Progenitor cell of endocrine pancreas (in vitro differentiated cells): ENCODE measurements around the gene SCARF2. TPM values are rescaled to one million over a fixed set of nuclear protein-coding genes. Genes with fewer than 3 reads are reported as not detected.
"Not testable (repeated sequence)": the region's sequence is repeated elsewhere in the genome, so short reads cannot be mapped to it uniquely, and the experiment has no call there.

Source experiments
- DNase-seq: peaks from one replicate; pipeline ENCODE4 v3.0.0; 2021; ENCODE audit warnings: low spot score; ENCODE audit not compliant: unreplicated experiment
- H3K27ac Mint-ChIP-seq: 2 replicates; pipeline ENCODE4 v1.8.0; 2021; ENCODE audit warnings: mild to moderate bottlenecking, moderate library complexity, mixed read lengths
- H3K27me3 Mint-ChIP-seq: 2 replicates; pipeline ENCODE4 v1.8.0; 2021; ENCODE audit warnings: mixed read lengths
- H3K36me3 Mint-ChIP-seq: 2 replicates; pipeline ENCODE4 v1.8.0; 2022; ENCODE audit warnings: mixed read lengths; ENCODE audit not compliant: insufficient read depth
- H3K4me1 Mint-ChIP-seq: 2 replicates; pipeline ENCODE4 v1.8.0; 2021; ENCODE audit warnings: low read depth, mixed read lengths
- H3K4me3 Mint-ChIP-seq: 2 replicates; pipeline ENCODE4 v1.8.0; 2021; ENCODE audit warnings: low read depth, mild to moderate bottlenecking, moderate library complexity, mixed read lengths
- H3K9me3 Mint-ChIP-seq: 2 replicates; pipeline ENCODE4 v1.8.0; 2021; ENCODE audit warnings: low read depth, mixed read lengths
- CTCF ChIP-seq: fragments of 200-600 bp; sonication (generic); IDR thresholded peaks from one replicate; pipeline ENCODE4 v1.5.0; 2021; ENCODE audit warnings: antibody characterized with exemption, mild to moderate bottlenecking; ENCODE audit not compliant: unreplicated experiment
- total RNA-seq: library from RNA; stranded (reverse); gene quantifications from 2 replicates; pipeline ENCODE4 v1.2.1, GENCODE V29; 2021

SCARF2 gene
- total RNA-seq, 1 donor from 2014 or later = 14.4 TPM

- no peak for DNase-seq
- TF ChIP-seq CTCF = no peak
- H3K4me3 Mint-ChIP-seq = no peak overlapping the region
- no peaks in the 10 kb centered on the region for H3K27me3 Mint-ChIP-seq
- H3K27ac Mint-ChIP-seq = no peak overlapping the region
- H3K9me3 Mint-ChIP-seq = peaks cover 6% of the 10 kb centered on the region
- no peaks in the 10 kb centered on the region for H3K4me1 Mint-ChIP-seq
- H3K36me3 Mint-ChIP-seq = peaks cover 19% of the 10 kb centered on the region
These were observed 42.1 kb upstream of the SCARF2 start for GRCh38 chr22:20479612-20480196.

GRCh38 chr22:20478059-20478458 lies 40.4 kb upstream of the SCARF2 start:
- Mint-ChIP-seq H3K36me3 (peaks cover 12% of the 10 kb centered on the region), H3K27ac (peak overlapping the region; percentile 13)
- H3K9me3 Mint-ChIP-seq, DNase-seq, H3K27me3 Mint-ChIP-seq, H3K4me3 Mint-ChIP-seq, H3K4me1 Mint-ChIP-seq: not testable (repeated sequence)

- not testable (repeated sequence) for H3K27me3 Mint-ChIP-seq, H3K9me3 Mint-ChIP-seq, H3K4me1 Mint-ChIP-seq, H3K4me3 Mint-ChIP-seq, DNase-seq, H3K27ac Mint-ChIP-seq
- H3K36me3 Mint-ChIP-seq = peaks cover 13% of the 10 kb centered on the region
These were observed 37.9 kb upstream of the SCARF2 start for GRCh38 chr22:20475569-20475968.

GRCh38 chr22:20475115-20475436 lies 37.5 kb upstream of the SCARF2 start:
- Mint-ChIP-seq H3K4me1 (no peaks in the 10 kb centered on the region), H3K9me3 (peaks cover 6% of the 10 kb centered on the region), H3K27ac (no peak overlapping the region), H3K4me3 (no peak overlapping the region), H3K36me3 (peaks cover 13% of the 10 kb centered on the region), H3K27me3 (no peaks in the 10 kb centered on the region)
- DNase-seq = no peak
- no peak for TF ChIP-seq CTCF

GRCh38 chr22:20472629-20473442 lies 35.2 kb upstream of the SCARF2 start:
- no peaks in the 10 kb centered on the region for H3K4me1 Mint-ChIP-seq
- no peaks in the 10 kb centered on the region for H3K9me3 Mint-ChIP-seq
- no peaks in the 10 kb centered on the region for H3K27me3 Mint-ChIP-seq
- no peak overlapping the region for H3K4me3 Mint-ChIP-seq
- no peak for DNase-seq
- H3K27ac Mint-ChIP-seq = peak overlapping the region; percentile 56
- peaks cover 13% of the 10 kb centered on the region for H3K36me3 Mint-ChIP-seq
- TF ChIP-seq CTCF = no peak

GRCh38 chr22:20471126-20471833 lies 33.7 kb upstream of the SCARF2 start:
- H3K4me3 Mint-ChIP-seq = no peak overlapping the region
- peaks cover 7% of the 10 kb centered on the region for H3K4me1 Mint-ChIP-seq
- no peaks in the 10 kb centered on the region for H3K9me3 Mint-ChIP-seq

GRCh38 chr22:20470525-20470924 lies 32.9 kb upstream of the SCARF2 start:
- not testable (repeated sequence) for H3K27ac Mint-ChIP-seq, H3K4me1 Mint-ChIP-seq, DNase-seq, H3K4me3 Mint-ChIP-seq, H3K9me3 Mint-ChIP-seq, H3K27me3 Mint-ChIP-seq
- peaks cover 11% of the 10 kb centered on the region for H3K36me3 Mint-ChIP-seq

More at GRCh38 chr22:20471126-20471833, 33.7 kb upstream of the SCARF2 start:
- peaks cover 11% of the 10 kb centered on the region for H3K36me3 Mint-ChIP-seq
- no peak for TF ChIP-seq CTCF
- no peaks in the 10 kb centered on the region for H3K27me3 Mint-ChIP-seq
- DNase-seq = no peak
- H3K27ac Mint-ChIP-seq = no peak overlapping the region
